Measurements from ENCODE around the gene WNT6. TPM values are rescaled to one million over a fixed set of nuclear protein-coding genes. Genes with fewer than 3 reads are reported as not detected.

Gene WNT6
- total and polyA plus RNA-seq, 4 donors, result 0.08 to 0.20 TPM; not detected in 2

GRCh38 chr2:218826791-218827190 is 32.8 kb upstream of the WNT6 start:
- no peak overlapping the region for H3K27ac ChIP-seq (ENCODE audit: low read depth in 1 of 2, low read length in 2 of 2)
- no peak for DNase-seq (ENCODE audit: low spot score)
- WGBS, result 82% methylated on average over 10 of the region's 10 CpGs
- peaks cover 0 to 3% (median 1%) of the 10 kb centered on the region in 4 donors for H3K36me3 ChIP-seq (ENCODE audit: control insufficient read depth in 4 of 4, insufficient read depth in 3 of 4, low read depth in 1 of 4, low read length in 3 of 4)
- no peaks in the 10 kb centered on the region for H3K4me1 ChIP-seq (ENCODE audit: control insufficient read depth in 4 of 4, insufficient read depth in 4 of 4, low read length in 3 of 4)
- TF ChIP-seq SP1 (IDR thresholded peaks at IDR 0.05) (no peak), GABPA (IDR thresholded peaks at IDR 0.05 in 1 of 2, conservative IDR thresholded peaks at IDR 0.05 in 1 of 2) (no peak), FOXA2 (IDR thresholded peaks at IDR 0.05) (no peak), TAF1 (conservative IDR thresholded peaks at IDR 0.05) (no peak), CTCF (IDR thresholded peaks at IDR 0.05; ENCODE audit: low read depth, low read length, missing input control) (no peak), ZBTB33 (IDR thresholded peaks at IDR 0.05) (no peak), YY1 (IDR thresholded peaks at IDR 0.05) (no peak), REST (IDR thresholded peaks at IDR 0.05) (no peak), ATF3 (IDR thresholded peaks at IDR 0.05) (no peak), NR2F2 (IDR thresholded peaks at IDR 0.05) (no peak), HNF4G (IDR thresholded peaks at IDR 0.05) (no peak), FOXA1 (IDR thresholded peaks at IDR 0.05) (no peak), JUND (IDR thresholded peaks at IDR 0.05) (no peak), MAX (IDR thresholded peaks at IDR 0.05) (no peak), RXRA (IDR thresholded peaks at IDR 0.05) (no peak)
- no peaks in the 10 kb centered on the region for H3K27me3 ChIP-seq (ENCODE audit: control insufficient read depth in 4 of 4, insufficient read depth in 4 of 4, low read length in 3 of 4)
- no peak overlapping the region for H3K4me3 ChIP-seq (ENCODE audit: low read depth in 1 of 3, low read length in 3 of 3)
- no peak overlapping the region for H3K9ac ChIP-seq (ENCODE audit: low read depth in 1 of 2, low read length in 2 of 2)
- no peaks in the 10 kb centered on the region for H3K9me3 ChIP-seq (ENCODE audit: control insufficient read depth in 4 of 4, low read length in 3 of 4)
